NCI-H2227 (cell line): ENCODE data around the gene TACC2.
A peak's percentile ranks its signal among the peaks of the same experiment; 100 is the strongest.

Experiments used
- DNase-seq: peaks from one replicate; lab custom pipeline; 2025; ENCODE audit not compliant: unreplicated experiment; lab: John Stamatoyannopoulos, UW

TACC2 gene

GRCh38 chr10:122142641-122143237 lies 153.8 kb downstream of the TACC2 start:
- DNase-seq: no peak

GRCh38 chr10:122143238-122143841 lies 154.4 kb downstream of the TACC2 start:
- no peak for DNase-seq

GRCh38 chr10:122144199-122144598 lies 155.2 kb downstream of the TACC2 start:
- no peak for DNase-seq

GRCh38 chr10:122145113-122145512 lies 156.2 kb downstream of the TACC2 start:
- DNase-seq: no peak

- DNase-seq: no peak
Observed at GRCh38 chr10:122147663-122148062, 158.7 kb downstream of the TACC2 start.

GRCh38 chr10:122148876-122149560 lies 160.1 kb downstream of the TACC2 start:
- DNase-seq: no peak

GRCh38 chr10:122149561-122150505 lies 160.9 kb downstream of the TACC2 start:
- no peak for DNase-seq

- DNase-seq: no peak
Observed at GRCh38 chr10:122151121-122151694, 162.2 kb downstream of the TACC2 start.

GRCh38 chr10:122152544-122152943 lies 163.6 kb downstream of the TACC2 start:
- no peak for DNase-seq

- DNase-seq: no peak
Observed at GRCh38 chr10:122154031-122154544, 165.1 kb downstream of the TACC2 start.

GRCh38 chr10:122154545-122155366 lies 165.8 kb downstream of the TACC2 start:
- peak; percentile 21 for DNase-seq

- no peak for DNase-seq
Observed at GRCh38 chr10:122157451-122157850, 168.5 kb downstream of the TACC2 start.

- no peak for DNase-seq
Observed at GRCh38 chr10:122158362-122158761, 169.4 kb downstream of the TACC2 start.

GRCh38 chr10:122159141-122159970 lies 170.4 kb downstream of the TACC2 start:
- peak; percentile 40 for DNase-seq

GRCh38 chr10:122161795-122162194 lies 172.8 kb downstream of the TACC2 start:
- no peak for DNase-seq

GRCh38 chr10:122162671-122163173 lies 173.8 kb downstream of the TACC2 start:
- DNase-seq: peak; percentile 68

GRCh38 chr10:122163174-122164022 lies 174.4 kb downstream of the TACC2 start:
- peak; percentile 92 for DNase-seq
